SU-DHL-6 (cell line): ENCODE data around the gene LILRA2.

Experiments
- H2AFZ ChIP-seq: fragments of 200-600 bp; sonication (generic); 2 replicates; pipeline ENCODE4 v1.6.1; 2014; ENCODE audit warnings: low read depth, mild to moderate bottlenecking, moderate library complexity, mixed read lengths, antibody characterized with exemption, low read length; ENCODE audit not compliant: severe bottlenecking
- H3F3A ChIP-seq: fragments of 200-600 bp; shearing (Covaris generic); 2 replicates; pipeline ENCODE4 v1.6.0; 2016; ENCODE audit warnings: antibody characterized with exemption, mild to moderate bottlenecking; ENCODE audit not compliant: insufficient read depth
- H3K27ac ChIP-seq: fragments of 200-600 bp; sonication (generic); 2 replicates; pipeline ENCODE4 v1.5.1; 2016; ENCODE audit warnings: low read depth, mild to moderate bottlenecking, low read length, moderate library complexity, mixed read lengths
- H3K27me3 ChIP-seq: fragments of 200-600 bp; sonication (generic), shearing (Covaris generic); 2 replicates; pipeline ENCODE4 v1.6.0; 2014; ENCODE audit warnings: mild to moderate bottlenecking, low read length
- H3K36me3 ChIP-seq: fragments of 200-600 bp; sonication (generic); 2 replicates; pipeline ENCODE4 v1.6.1; 2014; ENCODE audit warnings: mild to moderate bottlenecking, low read length, mixed read lengths
- H3K4me2 ChIP-seq: fragments of 300-600, 200-600 bp; shearing (Covaris generic), sonication (generic); 2 replicates; pipeline ENCODE4 v1.6.0; 2014; ENCODE audit warnings: low read length, low read depth, mild to moderate bottlenecking; ENCODE audit not compliant: poor library complexity, severe bottlenecking
- H3K4me3 ChIP-seq: fragments of 200-600 bp; sonication (generic); 2 replicates; pipeline ENCODE4 v1.5.1; 2014; ENCODE audit warnings: antibody characterized with exemption, low read length, mild to moderate bottlenecking, mixed read lengths; ENCODE audit not compliant: insufficient read depth, poor library complexity, severe bottlenecking
- H3K79me2 ChIP-seq: fragments of 200-600 bp; sonication (generic); 2 replicates; pipeline ENCODE4 v1.6.1; 2014; ENCODE audit warnings: mild to moderate bottlenecking, low read length, moderate library complexity; ENCODE audit not compliant: insufficient read depth
- H3K9ac ChIP-seq: fragments of 200-600 bp; sonication (generic); 2 replicates; pipeline ENCODE4 v1.7.0; 2014; ENCODE audit warnings: mild to moderate bottlenecking, low read length
- H3K9me2 ChIP-seq: fragments of 200-600 bp; sonication (generic); replicated peaks from 2 replicates; pipeline ENCODE4 v1.6.1; 2014; ENCODE audit warnings: low read length; ENCODE audit not compliant: insufficient read depth
- H3K9me3 ChIP-seq: fragments of 200-600 bp; sonication (generic); 2 replicates; pipeline ENCODE4 v1.6.1; 2014; ENCODE audit warnings: low read length, mixed read lengths; ENCODE audit not compliant: insufficient read depth
- H4K20me1 ChIP-seq: fragments of 200-600 bp; sonication (generic); 2 replicates; pipeline ENCODE4 v1.6.1; 2014; ENCODE audit warnings: low read depth, mild to moderate bottlenecking, antibody characterized with exemption, low read length, moderate library complexity, mixed read lengths
- EZH2phosphoT487 ChIP-seq: fragments of 200-600 bp; sonication (generic), shearing (Covaris generic); conservative IDR thresholded peaks from 2 replicates; pipeline ENCODE4 v1.6.1; 2018; ENCODE audit warnings: mild to moderate bottlenecking, antibody characterized with exemption, low read length, moderate library complexity, mixed read lengths
- TF ChIP-seq, protein P1 (sequence below): fragments of 200-600 bp; sonication (generic); IDR thresholded peaks from one replicate; pipeline ENCODE4 v1.5.1; 2017; ENCODE audit warnings: antibody characterized with exemption, mild to moderate bottlenecking, low read length, moderate library complexity; ENCODE audit not compliant: insufficient read depth, poor library complexity, severe bottlenecking

Gene LILRA2

DNA sequence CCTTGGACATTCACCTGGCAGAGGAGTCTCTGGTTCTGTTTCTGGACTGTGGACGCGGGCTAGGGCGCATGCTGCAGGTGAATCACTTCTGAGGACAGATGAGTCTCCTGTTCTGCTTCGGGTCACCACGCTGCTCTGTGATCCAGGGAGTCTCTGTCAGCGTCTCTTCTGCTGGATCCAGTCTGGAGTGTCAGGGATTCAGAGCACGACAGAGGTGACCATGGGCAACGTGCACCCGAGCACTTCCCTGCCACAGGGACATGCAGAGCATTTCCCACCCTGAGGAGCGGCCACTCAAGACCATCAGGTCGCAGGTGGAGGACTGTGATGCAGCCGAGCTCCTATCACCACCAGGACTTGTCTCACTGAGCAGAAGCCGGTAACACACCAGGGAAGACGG, 24.4 kb upstream of the LILRA2 start:
- no peaks in the 10 kb centered on the region for H3K27me3 ChIP-seq
- H3K27ac ChIP-seq: no peak overlapping the region
- TF ChIP-seq, protein P1, sequence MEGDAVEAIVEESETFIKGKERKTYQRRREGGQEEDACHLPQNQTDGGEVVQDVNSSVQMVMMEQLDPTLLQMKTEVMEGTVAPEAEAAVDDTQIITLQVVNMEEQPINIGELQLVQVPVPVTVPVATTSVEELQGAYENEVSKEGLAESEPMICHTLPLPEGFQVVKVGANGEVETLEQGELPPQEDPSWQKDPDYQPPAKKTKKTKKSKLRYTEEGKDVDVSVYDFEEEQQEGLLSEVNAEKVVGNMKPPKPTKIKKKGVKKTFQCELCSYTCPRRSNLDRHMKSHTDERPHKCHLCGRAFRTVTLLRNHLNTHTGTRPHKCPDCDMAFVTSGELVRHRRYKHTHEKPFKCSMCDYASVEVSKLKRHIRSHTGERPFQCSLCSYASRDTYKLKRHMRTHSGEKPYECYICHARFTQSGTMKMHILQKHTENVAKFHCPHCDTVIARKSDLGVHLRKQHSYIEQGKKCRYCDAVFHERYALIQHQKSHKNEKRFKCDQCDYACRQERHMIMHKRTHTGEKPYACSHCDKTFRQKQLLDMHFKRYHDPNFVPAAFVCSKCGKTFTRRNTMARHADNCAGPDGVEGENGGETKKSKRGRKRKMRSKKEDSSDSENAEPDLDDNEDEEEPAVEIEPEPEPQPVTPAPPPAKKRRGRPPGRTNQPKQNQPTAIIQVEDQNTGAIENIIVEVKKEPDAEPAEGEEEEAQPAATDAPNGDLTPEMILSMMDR: no peak
- TF ChIP-seq EZH2phosphoT487: no peak
- H3F3A ChIP-seq: no peaks in the 10 kb centered on the region
- H3K4me2 ChIP-seq: no peak overlapping the region
- H3K36me3 ChIP-seq: no peaks in the 10 kb centered on the region
- no peaks in the 10 kb centered on the region for H3K9me2 ChIP-seq
- no peaks in the 10 kb centered on the region for H3K9me3 ChIP-seq
- H4K20me1 ChIP-seq: no peaks in the 10 kb centered on the region
- no peak overlapping the region for H2AFZ ChIP-seq
- no peak overlapping the region for H3K4me3 ChIP-seq
- no peak overlapping the region for H3K9ac ChIP-seq
- no peaks in the 10 kb centered on the region for H3K79me2 ChIP-seq

DNA sequence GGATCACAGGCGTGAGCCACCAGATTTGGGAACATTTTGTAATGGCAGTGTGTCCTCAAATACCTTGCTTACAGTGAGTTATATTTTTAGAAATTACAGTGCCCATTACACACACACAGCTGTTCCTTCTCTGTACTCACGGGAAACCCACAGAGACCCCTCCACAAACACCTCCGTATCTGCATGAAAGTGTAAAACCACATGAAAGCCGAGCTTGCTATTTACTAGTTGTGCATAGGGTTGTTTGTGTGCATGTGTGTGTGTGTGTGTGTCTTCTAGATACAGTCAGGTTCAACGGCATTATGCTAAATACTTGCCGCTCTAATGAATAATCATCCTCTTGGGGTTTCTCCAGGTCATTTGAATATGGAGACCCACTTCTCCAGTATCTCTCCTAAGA, 22.3 kb upstream of the LILRA2 start:
- no peak overlapping the region for H3K9ac ChIP-seq
- no peaks in the 10 kb centered on the region for H3K27me3 ChIP-seq
- no peaks in the 10 kb centered on the region for H3F3A ChIP-seq
- no peaks in the 10 kb centered on the region for H3K79me2 ChIP-seq
- H3K9me3 ChIP-seq: no peaks in the 10 kb centered on the region
- no peak overlapping the region for H3K27ac ChIP-seq
- H3K36me3 ChIP-seq: no peaks in the 10 kb centered on the region
- no peaks in the 10 kb centered on the region for H4K20me1 ChIP-seq
- no peak overlapping the region for H3K4me3 ChIP-seq
- no peaks in the 10 kb centered on the region for H3K9me2 ChIP-seq
- TF ChIP-seq EZH2phosphoT487: no peak
- TF ChIP-seq, protein P1: no peak
- no peak overlapping the region for H3K4me2 ChIP-seq
- H2AFZ ChIP-seq: no peak overlapping the region

DNA sequence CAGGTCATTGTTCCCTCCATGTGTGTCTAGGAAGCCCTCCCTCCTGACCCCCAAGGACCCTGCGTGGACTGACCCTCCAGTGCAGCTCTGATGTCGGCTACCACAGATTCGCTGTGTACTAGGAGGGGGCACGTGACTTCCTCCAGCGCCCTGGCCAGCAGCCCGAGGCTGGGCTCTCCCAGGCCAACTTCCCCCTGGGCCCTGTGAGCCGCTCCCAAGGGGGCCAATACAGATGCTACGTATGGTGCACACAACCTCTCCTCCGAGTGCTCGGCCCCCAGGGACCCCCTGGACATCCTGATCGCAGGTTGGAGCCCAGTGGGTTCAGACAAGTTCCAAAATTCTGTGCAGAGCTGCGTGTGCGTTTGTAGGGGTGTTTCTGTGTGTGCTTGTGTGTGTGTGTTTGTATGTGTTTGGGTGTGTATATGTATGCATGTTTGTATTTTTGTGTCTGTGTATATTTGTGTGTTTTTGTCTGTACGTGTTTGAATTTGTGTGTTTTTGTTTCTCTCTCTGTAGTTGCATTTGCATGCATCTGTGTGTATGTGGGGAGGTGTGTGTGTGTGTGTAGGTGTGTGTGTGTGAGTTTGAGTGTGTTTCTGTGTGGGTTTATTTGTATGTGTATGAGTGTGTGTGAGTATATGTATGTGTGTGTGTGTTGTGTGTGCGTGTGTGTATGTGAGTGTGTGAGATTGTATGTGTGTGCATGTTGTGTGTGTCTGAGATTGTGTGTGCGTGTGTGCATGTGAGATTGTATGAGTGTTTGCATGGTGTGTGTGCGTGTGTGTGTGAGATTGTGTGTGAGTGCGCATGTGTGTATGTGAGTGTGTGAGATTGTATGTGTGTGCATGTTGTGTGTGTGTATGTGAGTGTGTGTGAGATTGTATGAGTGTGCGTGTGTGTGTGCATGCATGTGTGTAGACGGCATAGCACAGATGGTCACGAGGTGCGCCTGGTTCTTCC, 21.4 kb upstream of the LILRA2 start:
- H3K27me3 ChIP-seq: no peaks in the 10 kb centered on the region
- no peaks in the 10 kb centered on the region for H4K20me1 ChIP-seq
- no peak overlapping the region for H3K27ac ChIP-seq
- no peak for TF ChIP-seq EZH2phosphoT487
- TF ChIP-seq, protein P1: no peak
- H3K4me3 ChIP-seq: no peak overlapping the region
- no peaks in the 10 kb centered on the region for H3K36me3 ChIP-seq
- H3K9me3 ChIP-seq: no peaks in the 10 kb centered on the region
- no peak overlapping the region for H3K9ac ChIP-seq
- H3K9me2 ChIP-seq: no peaks in the 10 kb centered on the region
- H3F3A ChIP-seq: no peaks in the 10 kb centered on the region
- H2AFZ ChIP-seq: no peak overlapping the region
- no peak overlapping the region for H3K4me2 ChIP-seq
- H3K79me2 ChIP-seq: no peaks in the 10 kb centered on the region
